GM21825 (cell line): Measurements from ENCODE around the gene HSPA4.

Experiments used
- ATAC-seq: cut with Tn5 transposase; IDR thresholded peaks from one replicate; pipeline ENCODE4 v1.9.1; 2021; ENCODE audit warnings: mild to moderate bottlenecking, moderate library complexity; ENCODE audit not compliant: unreplicated experiment

The HSPA4 gene

GRCh38 chr5:133088064-133088463, 36.3 kb downstream of the HSPA4 start:
- ATAC-seq: no peak

DNA sequence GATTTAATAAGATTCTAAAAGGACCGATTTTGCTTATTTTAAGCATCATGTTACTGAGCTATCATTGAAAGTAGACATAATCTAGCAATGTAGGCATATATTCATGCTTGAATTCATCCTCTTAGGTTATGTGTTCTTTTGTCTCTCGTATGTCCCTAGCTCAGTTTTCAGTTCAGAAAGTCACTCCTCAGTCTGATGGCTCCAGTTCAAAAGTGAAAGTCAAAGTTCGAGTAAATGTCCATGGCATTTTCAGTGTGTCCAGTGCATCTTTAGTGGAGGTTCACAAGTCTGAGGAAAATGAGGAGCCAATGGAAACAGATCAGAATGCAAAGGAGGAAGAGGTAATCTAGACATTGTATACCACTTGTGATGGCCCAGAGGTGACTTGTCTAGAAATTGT, 39.2 kb downstream of the HSPA4 start:
- no peak for ATAC-seq

- no peak for ATAC-seq
Observed at GRCh38 chr5:133106343-133106742, 54.5 kb downstream of the HSPA4 start.

DNA sequence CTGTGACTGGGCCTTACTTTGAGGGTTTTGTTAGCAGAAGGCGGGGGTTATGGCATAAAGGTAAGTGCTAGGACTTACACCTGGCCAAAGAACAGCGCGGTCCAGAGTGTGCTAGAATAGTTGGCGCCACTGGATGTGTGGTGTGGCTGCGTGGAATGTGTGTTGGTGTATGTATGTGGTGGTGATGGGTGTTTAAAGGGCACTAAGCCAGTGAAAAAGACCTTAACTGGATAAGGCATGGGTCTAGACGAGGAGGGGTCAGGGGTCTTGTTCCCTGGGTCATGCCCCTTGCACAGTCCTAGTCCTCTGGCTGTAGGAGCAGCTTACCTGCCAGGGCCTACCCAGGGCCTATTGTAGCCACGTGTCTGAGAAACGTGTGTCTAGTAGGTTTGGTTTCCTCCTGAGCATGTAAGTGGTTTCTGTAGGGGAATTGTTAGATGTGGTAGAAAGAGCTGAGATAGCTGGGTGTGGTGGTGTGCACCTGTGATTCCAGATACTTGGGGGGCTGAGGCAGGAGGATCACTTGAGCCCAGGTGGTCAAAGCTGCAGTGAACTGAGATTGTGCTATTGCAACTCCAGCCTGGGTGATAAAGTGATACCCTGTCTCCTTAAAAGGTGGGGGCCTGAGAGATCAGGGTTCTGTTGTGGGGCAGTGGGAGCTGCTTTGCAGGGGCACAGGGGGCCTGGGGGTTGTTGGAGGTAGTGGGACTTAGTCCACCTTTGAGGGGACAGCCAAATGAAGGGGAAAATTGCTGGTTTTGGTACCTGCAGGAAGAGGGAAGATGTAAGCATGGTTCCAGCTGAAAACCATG, 55.2 kb downstream of the HSPA4 start:
- no peak for ATAC-seq

DNA sequence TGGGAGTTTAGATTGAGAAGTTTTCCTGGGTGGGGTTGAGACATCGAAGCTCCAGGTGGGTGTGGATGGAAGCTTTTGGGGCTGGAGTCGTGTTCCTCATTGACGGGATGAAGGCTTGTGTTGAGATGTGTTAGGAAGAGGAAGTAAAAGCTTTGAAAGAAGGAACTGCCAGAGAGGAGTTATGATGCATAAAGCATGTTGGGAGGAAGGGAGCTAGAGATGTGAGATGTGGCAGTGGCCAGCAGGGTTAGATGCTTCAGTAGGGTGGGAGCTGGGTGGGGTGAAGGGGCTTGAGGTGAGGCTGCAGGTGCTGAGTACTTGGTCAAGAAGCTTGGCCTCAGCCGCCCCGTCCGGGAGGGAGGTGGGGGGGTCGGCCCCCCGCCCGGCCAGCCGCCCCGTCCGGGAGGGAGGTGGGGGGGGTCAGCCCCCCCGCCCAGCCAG, 56.7 kb downstream of the HSPA4 start:
- ATAC-seq: no peak

DNA sequence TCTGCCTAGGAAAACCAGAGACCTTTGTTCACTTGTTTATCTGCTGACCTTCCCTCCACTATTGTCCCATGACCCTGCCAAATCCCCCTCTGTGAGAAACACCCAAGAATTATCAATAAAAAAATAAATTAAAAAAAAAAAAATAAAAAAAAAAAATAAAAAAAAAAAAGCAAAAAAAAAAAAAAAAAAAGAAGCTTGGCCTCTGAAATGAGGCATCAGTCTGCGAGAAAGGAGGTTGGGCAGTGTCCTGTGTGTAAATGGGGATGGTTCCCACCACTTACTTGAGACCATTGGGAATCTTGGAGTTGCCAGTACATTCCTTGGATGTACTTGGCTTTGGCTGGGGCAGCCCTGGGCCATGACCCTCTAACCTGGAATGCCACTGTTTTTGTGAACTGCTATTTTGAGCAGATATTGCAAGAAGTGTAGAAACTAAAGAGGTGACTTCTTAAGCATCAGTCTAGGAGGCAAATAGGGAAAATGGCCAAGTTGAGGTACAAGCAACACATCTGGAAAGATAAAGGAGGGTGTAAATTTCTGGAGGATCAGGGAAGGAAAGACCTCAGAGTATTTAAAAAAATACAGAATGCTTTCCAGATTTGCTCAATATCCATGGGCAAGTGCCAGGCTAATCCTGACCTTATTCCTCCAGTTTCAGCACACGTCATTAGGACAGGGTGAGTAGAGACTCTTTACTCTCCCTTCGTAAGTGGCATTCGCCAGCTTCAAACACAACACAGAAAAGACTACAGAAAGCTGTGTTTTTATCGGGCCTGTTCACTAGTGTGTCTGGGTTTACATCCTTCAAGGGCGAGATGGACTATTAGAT, 58.1 kb downstream of the HSPA4 start:
- ATAC-seq: no peak

- ATAC-seq: no peak
Observed at GRCh38 chr5:133110709-133111108, 58.9 kb downstream of the HSPA4 start.

DNA sequence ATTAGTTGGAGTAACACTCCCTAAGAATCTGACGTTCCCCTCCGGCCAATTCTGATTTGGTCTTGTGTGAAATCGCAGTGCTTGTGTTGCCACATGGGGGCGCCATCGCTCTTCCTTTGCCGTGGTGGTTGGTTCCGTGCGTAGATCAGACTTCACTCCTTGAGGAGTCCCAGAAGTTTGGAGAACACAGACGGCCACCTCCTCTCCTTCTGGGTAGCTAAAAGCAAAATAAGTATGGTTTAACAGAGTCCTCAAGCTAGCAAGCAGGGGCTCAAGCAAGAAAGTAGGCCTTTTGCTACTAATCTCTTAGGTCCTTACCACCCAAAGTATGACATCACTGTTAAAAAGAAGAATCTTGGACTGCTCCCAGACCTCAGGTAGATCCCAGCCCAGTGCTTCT, 59.5 kb downstream of the HSPA4 start:
- peak; percentile 40 for ATAC-seq

DNA sequence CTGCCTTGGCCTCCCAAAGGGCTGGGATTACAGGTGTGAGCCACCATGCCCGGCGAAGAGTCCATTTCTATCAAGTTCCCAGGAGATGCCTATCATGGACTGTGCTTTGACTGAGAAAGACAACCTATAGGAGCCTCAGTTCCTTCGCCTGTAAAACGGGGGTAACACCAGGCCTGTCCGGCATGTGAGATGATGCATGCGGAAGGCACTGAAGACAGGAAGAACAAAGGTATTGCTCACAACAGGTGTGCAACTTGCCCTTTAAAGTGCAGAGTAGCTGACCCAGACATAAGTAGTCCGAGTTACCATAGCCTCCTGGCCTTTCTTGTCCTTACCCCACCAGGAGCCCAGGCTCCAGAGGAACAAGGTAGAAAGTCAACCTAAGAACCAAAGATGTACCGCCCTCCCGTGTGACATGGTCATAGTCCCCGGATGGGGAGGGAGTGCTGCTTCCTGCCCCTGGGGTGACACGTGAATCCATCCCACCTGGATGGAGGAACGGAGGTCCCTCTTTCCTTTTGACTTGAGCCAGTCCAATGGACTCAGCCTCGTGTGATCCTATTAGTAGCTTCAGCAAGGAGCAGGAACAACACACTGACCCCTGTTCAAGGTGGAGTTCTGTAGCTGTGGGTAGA, 60.3 kb downstream of the HSPA4 start:
- no peak for ATAC-seq

- ATAC-seq: no peak
Observed at GRCh38 chr5:133113331-133114061, 61.7 kb downstream of the HSPA4 start.

DNA sequence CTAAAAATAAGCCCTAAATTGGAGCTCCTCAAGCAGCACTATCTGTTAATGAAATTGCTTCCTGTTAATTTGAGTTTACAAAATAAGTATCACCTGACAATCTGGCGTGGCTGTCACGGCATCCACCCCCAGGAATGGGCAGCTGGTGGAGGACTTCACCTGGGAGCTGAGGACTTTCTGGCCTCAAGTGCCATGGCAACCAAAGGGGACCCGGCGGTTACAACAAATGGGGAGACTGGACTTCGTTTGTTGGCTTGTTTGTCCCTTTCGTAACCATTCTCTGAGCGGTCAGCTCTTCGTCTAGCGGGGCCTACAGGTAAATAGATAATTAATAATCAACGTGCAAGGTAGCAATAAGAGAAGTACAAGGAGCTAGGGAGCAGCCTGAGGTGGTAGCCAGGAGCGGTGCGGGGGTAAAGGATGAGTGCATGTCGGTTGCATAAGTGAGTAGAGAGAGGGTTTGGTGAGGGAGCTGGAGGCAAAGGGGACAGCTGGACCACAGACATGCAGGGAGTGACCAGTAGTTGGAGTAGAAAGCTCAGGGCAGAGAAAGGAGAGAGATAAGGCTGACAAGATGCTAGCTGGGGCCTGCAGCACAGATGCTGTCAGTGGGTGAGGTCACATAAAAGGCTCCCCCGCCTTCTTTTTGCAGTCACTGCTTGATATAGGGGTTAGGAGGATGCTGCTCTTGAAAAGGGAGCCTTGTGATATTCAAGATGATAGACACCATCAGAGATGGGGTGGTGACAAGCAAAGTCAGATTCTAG, 62.5 kb downstream of the HSPA4 start:
- ATAC-seq: no peak

GRCh38 chr5:133114933-133115310, 63.1 kb downstream of the HSPA4 start:
- no peak for ATAC-seq

- ATAC-seq: no peak
Observed at GRCh38 chr5:133116601-133117000, 64.8 kb downstream of the HSPA4 start.

GRCh38 chr5:133117166-133117911, 65.5 kb downstream of the HSPA4 start:
- no peak for ATAC-seq

DNA sequence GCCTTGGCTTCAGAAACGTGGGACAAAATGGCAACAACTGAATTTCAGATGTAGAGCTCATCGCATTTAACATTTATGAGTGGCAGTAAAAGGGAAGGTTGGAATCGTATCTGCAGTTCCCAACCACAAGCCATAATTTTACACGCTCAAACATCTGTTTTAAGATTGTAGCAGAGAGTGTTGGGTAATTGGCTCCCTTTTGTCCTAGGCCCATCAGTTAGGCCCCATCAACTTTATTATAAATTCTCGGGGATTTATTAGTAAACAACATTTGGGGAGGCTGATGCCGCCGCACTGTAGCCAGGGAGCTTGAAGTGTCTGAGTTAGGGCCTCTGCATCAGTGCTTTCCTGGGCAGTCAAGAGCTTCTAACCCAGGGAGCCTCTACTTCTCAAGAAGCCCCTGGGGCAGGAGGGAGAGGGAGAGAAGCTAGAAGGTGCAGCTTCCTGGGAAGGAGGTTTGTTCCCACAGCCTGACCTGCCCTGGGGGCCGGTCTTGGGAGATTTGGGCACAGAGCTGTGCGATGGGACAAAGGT, 66.2 kb downstream of the HSPA4 start:
- no peak for ATAC-seq

GRCh38 chr5:133118741-133119140, 66.9 kb downstream of the HSPA4 start:
- ATAC-seq: no peak

DNA sequence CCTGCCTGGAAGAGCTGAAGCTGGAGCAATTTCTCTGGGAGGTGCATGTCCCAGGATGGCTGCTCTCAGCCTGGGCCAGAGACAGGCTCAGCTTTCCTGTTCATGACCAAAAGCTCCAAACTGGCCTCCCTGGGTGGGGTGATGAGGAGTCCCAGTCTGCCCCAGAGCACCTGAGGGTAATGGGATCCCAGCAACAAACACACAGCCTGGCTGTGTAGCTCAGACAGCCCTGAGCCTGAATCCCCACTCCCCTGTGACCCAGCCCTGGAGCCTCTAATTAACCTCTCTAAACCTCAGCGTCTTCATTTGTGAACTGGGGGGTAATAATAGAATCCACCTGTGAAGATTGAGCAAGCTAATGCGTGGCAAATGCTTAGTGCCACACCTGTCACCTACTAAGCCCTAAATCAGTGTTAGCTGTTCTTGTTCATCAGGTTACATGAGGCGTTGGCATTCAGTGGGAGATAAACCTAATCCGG, 67.5 kb downstream of the HSPA4 start:
- no peak for ATAC-seq

DNA sequence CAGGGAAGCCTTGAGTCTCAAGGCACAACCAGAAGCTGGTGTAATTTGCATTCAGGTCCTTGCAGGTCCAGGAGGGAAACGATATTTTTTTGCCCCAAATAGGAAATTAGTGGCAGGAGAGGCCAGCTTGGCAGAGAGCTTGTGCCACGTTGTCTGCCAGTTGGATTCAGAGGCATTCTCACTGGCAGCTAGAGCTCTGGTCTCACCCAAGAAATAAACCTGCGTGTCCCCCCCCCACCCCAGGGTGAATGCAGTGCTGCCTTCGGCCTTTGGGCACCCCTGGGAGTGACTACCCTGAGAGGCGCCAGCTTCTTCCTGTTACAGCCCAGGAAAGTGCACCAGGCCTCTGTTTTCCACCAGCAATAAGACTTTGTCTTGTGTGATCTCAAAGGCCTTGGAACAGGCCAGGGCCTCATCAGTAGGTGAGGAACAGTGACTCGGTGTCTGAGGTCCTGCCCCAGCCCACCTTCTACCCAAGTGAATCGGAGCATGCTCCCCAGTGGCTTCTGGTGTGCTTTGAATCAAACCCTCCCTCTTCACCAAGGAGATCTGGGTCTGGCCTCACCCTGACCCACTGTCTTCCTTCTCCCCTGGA, 68.4 kb downstream of the HSPA4 start:
- ATAC-seq: no peak

GRCh38 chr5:133121080-133121479, 69.3 kb downstream of the HSPA4 start:
- ATAC-seq: no peak
